Activated CD8-positive, alpha-beta memory T cell treated with anti-CD3 and anti-CD28 coated beads, Interleukin-2, amount 10 ng/mL, durations not matched to agents 7 days and 5 days (primary cell): ENCODE measurements around the gene ECT2. TPM values are rescaled to one million over a fixed set of nuclear protein-coding genes. Genes with fewer than 3 reads are reported as not detected.
"Not testable (repeated sequence)": the region's sequence is repeated elsewhere in the genome, so short reads cannot be mapped to it uniquely, and the experiment has no call there.

ENCODE experiments used
- ATAC-seq: fragments of 150-1000 bp; cut with Tn5 transposase; one replicate; pipeline ENCODE4 v1.10.0; 2021; ENCODE audit warnings: moderate library complexity
- CTCF ChIA-PET: fragments of 350-600 bp; sonication (Branson Sonifier 250); formaldehyde crosslinking; loops from one replicate; lab custom pipeline; 2021; ENCODE audit warnings: antibody characterized with exemption; lab: Charles Lee
- DNase-seq: peaks from one replicate; pipeline ENCODE4 v3.0.0-alpha.2; 2020
- H3K27ac Mint-ChIP-seq: one replicate; pipeline ENCODE4 v1.8.0; 2021; ENCODE audit warnings: mild to moderate bottlenecking, mixed read lengths
- H3K27me3 Mint-ChIP-seq: one replicate; pipeline ENCODE4 v1.8.0; 2021; ENCODE audit warnings: mixed read lengths
- H3K36me3 Mint-ChIP-seq: one replicate; pipeline ENCODE4 v1.8.0; 2021; ENCODE audit warnings: mild to moderate bottlenecking, mixed read lengths
- H3K4me1 Mint-ChIP-seq: one replicate; pipeline ENCODE4 v1.8.0; 2021; ENCODE audit warnings: mixed read lengths
- H3K4me3 Mint-ChIP-seq: one replicate; pipeline ENCODE4 v1.8.0; 2021; ENCODE audit warnings: mild to moderate bottlenecking, moderate library complexity, mixed read lengths
- H3K9me3 Mint-ChIP-seq: one replicate; pipeline ENCODE4 v1.8.0; 2022; ENCODE audit warnings: low read depth, mixed read lengths
- total RNA-seq, 2 experiments: library from RNA; stranded (reverse); gene quantifications; one replicate each; pipeline ENCODE4 v1.2.3, GENCODE V29; 2021

Gene ECT2
- total RNA-seq, 2 experiments from 2014 or later, result 73.4 to 82.8 TPM

- H3K4me1 Mint-ChIP-seq, result peaks cover 2% of the 10 kb centered on the region
- CTCF ChIA-PET, result no interaction called here
- ATAC-seq, result no peak
Observed at GRCh38 chr3:172856795-172857742, 106.5 kb downstream of the ECT2 start.

GRCh38 chr3:172859041-172859440 lies 108.5 kb downstream of the ECT2 start:
- Mint-ChIP-seq H3K27ac (no peak overlapping the region), H3K27me3 (peaks cover 8% of the 10 kb centered on the region), H3K4me1 (peaks cover 2% of the 10 kb centered on the region), H3K36me3 (no peaks in the 10 kb centered on the region), H3K4me3 (no peak overlapping the region), H3K9me3 (no peaks in the 10 kb centered on the region)
- ATAC-seq (no peak), DNase-seq (no peak)
- CTCF ChIA-PET, result no interaction called here

More at GRCh38 chr3:172856795-172857742, 106.5 kb downstream of the ECT2 start:
- Mint-ChIP-seq H3K27ac (no peak overlapping the region), H3K36me3 (no peaks in the 10 kb centered on the region), H3K4me3 (no peak overlapping the region), H3K27me3 (peaks cover 8% of the 10 kb centered on the region), H3K9me3 (no peaks in the 10 kb centered on the region)
- no peak for DNase-seq

GRCh38 chr3:172866726-172867350 lies 116.3 kb downstream of the ECT2 start:
- H3K36me3 Mint-ChIP-seq, H3K27me3 Mint-ChIP-seq, H3K27ac Mint-ChIP-seq, DNase-seq, H3K4me3 Mint-ChIP-seq, H3K4me1 Mint-ChIP-seq, CTCF ChIA-PET, ATAC-seq, H3K9me3 Mint-ChIP-seq: not testable (repeated sequence)

- H3K27me3 Mint-ChIP-seq, result peaks cover 7% of the 10 kb centered on the region
- no peak overlapping the region for H3K4me3 Mint-ChIP-seq
- CTCF ChIA-PET, result no interaction called here
- H3K27ac Mint-ChIP-seq, result no peak overlapping the region
- no peaks in the 10 kb centered on the region for H3K4me1 Mint-ChIP-seq
- no peak for DNase-seq
- ATAC-seq, result no peak
- no peaks in the 10 kb centered on the region for H3K9me3 Mint-ChIP-seq
- no peaks in the 10 kb centered on the region for H3K36me3 Mint-ChIP-seq
Observed at GRCh38 chr3:172868582-172869200, 118.2 kb downstream of the ECT2 start.

DNA sequence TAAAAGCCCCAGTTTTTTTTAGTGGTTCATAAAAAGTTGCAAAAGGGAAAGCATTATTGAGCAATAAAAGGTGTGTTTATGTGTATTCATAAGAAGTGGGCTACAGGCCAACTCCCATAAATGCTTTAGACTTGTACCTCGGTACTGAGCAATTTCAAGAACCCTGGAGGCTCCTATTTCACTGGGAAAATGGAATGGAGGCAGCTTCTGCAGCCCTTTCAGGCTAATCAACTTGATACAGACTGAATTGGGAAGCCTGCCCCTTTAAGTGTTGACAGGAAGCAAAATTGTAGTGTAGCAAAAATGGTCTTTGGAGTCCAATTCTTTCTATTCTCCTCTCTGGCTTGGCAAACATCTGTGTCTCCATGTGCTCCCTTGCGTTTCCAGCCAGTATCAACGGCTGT lies 118.8 kb downstream of the ECT2 start:
- Mint-ChIP-seq H3K9me3 (no peaks in the 10 kb centered on the region), H3K27me3 (peaks cover 7% of the 10 kb centered on the region), H3K4me1 (no peaks in the 10 kb centered on the region), H3K27ac (no peak overlapping the region), H3K36me3 (no peaks in the 10 kb centered on the region), H3K4me3 (no peak overlapping the region)
- CTCF ChIA-PET, result no interaction called here
- ATAC-seq (no peak), DNase-seq (no peak)

GRCh38 chr3:172869784-172870518 lies 119.4 kb downstream of the ECT2 start:
- DNase-seq (no peak), ATAC-seq (no peak)
- H3K4me3 Mint-ChIP-seq, result no peak overlapping the region
- H3K4me1 Mint-ChIP-seq, result no peaks in the 10 kb centered on the region
- H3K36me3 Mint-ChIP-seq, result no peaks in the 10 kb centered on the region
- no peaks in the 10 kb centered on the region for H3K9me3 Mint-ChIP-seq
- CTCF ChIA-PET, result no interaction called here
- H3K27ac Mint-ChIP-seq, result no peak overlapping the region
- H3K27me3 Mint-ChIP-seq, result peaks cover 10% of the 10 kb centered on the region

Other genes starting within 250 kb of the ECT2 start
- gene TNFSF10, start 227.3 kb upstream of the ECT2 start, total RNA-seq, result 100 to 1,000 TPM; 144 to 256 TPM
- gene NCEH1, start 39.7 kb upstream of the ECT2 start, total RNA-seq, result 10 to 100 TPM in 1 of 2 experiments, 1 to 10 TPM in 1; 8.8 to 11.4 TPM